GM19238 (cell line): ENCODE data around the gene SYK.
A peak's percentile ranks its signal among the peaks of the same experiment; 100 is the strongest.
"Not testable (repeated sequence)": the region's sequence is repeated elsewhere in the genome, so short reads cannot be mapped to it uniquely, and the experiment has no call there.

Source experiments
- DNase-seq: peaks from one replicate; pipeline ENCODE4 v3.0.0; 2011; ENCODE audit warnings: low spot score; ENCODE audit not compliant: insufficient read length

SYK gene

DNA sequence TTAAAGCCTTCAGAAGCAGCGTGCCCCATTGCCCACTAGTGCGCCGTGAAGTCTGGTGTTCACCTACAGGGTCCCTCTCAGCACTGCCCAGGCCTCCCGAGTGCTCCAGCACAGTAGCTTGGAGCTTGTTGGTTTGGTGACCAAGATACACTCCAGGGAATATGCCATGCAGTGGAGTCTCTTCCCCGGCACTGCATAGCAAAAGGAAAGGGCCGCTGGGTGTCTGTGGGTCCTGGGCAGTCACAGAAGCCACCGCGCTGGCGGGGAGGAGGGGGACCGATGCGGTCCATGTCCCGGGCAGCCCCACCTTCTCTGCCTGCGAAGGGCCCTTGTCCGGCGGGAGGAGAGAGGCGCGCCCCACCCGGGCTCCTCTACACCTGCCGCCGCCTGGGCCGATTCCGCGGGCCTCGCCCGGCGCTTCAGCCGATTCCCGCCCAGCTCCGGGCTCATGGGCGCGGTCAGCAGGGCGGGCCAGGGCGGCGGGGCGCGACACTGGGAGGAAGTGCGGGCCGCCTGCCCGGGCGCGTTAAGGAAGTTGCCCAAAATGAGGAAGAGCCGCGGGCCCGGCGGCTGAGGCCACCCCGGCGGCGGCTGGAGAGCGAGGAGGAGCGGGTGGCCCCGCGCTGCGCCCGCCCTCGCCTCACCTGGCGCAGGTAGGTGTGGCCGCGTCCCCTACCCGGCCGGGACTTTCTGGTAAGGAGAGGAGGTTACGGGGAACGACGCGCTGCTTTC is at the start of gene SYK:
Gene SYK (plus strand): TSS at position 579 of the 732 bp plus-strand sequence. CDS start 42,080 bp downstream, outside the sequence.
- no peak for DNase-seq

DNA sequence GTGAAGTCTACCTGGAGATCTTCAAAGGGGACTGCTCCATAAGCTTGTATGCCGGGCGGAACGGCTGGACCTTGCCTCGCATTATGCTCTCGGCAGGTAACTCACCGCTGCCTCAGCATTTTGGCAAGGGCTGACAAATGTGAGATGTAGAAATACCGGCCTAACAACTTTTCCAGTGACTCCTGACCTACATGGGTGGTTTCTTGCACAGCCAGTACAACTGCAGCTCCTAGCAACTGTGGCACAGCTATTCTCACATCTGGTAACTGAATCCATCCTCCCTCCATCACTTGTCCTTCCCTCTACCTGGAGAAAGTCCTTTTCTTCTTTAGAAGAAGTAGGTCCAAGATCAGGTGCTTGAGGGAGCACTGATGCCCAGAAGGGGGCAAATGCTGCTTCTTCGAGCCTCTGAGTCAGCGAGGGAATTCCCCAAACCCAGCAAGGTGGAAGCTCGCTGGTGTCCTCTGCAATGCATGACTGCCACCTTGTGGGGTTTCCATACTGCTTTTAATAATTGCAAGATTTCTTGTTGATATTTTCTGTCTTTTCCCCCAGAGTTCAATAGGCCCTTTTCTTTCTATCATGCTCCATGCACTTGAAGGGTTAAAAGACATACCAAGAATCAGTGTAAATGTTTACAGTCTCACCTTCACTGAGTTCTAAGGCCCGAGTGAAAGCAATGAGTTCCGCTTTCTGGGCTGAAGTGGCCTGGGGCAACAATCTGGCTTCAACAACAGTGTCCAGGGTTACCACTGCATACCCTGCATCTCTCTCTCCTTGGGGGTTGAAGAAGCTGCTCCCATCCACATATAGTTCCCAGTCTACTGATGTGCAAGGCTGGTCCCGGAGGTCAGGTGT is 45.9 kb upstream of the SYK start:
- DNase-seq = not testable (repeated sequence)

- not testable (repeated sequence) for DNase-seq
Observed at GRCh38 chr9:90760577-90760976, 41.0 kb upstream of the SYK start.

DNA sequence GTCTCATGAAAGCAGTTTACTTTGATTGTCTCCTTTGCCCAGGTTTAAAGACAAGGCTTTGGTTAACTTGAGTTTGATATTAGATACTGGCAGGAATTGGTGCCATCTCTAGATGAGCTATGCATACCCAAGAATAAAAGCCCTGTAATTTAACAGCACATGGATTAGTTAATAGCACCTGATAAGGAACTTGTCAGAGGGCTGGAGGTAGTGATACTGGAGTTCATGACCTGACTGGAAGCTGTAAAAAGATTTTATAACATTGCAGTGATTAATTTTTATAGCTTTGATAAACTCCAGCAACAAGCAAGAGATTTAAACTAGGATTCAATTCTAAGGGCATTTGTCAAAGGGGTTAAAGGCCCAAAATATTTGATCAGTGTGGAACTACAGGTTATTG is 34.9 kb upstream of the SYK start:
- DNase-seq = no peak

- no peak for DNase-seq
Observed at GRCh38 chr9:90767523-90768100, 34.0 kb upstream of the SYK start.

DNA sequence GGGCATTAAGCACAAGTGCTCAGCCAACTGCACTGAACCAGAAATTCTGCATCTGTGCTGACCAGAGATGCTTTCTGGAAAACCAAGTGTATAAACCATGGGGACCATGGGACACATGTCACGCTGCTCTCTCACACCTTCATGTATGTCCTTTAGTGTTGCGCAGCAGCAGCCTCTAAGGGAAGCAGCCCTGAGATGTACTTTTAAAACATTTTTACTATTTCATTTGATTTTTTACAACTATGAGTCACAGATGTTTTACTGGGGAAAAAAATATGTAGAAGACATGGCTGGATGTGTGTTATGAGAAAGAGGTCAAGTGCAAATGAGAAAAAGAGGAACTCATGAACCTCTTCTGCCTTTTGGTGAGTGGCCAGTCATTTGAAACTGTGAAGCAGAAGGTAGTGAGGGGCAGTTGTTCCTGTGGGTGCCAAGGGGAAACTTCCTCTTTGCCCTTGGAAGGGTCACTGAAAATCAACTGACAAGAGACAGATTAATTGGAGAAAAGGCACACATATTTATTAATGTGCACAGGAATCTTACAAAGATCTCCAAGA is 31.4 kb upstream of the SYK start:
- peak; percentile 20 for DNase-seq

- no peak for DNase-seq
Observed at GRCh38 chr9:90770927-90771326, 30.7 kb upstream of the SYK start.

GRCh38 chr9:90772386-90772785 is 29.2 kb upstream of the SYK start:
- no peak for DNase-seq

- no peak for DNase-seq
Observed at GRCh38 chr9:90773617-90774016, 28.0 kb upstream of the SYK start.

- DNase-seq = no peak
Observed at GRCh38 chr9:90774071-90774470, 27.5 kb upstream of the SYK start.

- peak; percentile 32 for DNase-seq
Observed at GRCh38 chr9:90774682-90775081, 26.9 kb upstream of the SYK start.

DNA sequence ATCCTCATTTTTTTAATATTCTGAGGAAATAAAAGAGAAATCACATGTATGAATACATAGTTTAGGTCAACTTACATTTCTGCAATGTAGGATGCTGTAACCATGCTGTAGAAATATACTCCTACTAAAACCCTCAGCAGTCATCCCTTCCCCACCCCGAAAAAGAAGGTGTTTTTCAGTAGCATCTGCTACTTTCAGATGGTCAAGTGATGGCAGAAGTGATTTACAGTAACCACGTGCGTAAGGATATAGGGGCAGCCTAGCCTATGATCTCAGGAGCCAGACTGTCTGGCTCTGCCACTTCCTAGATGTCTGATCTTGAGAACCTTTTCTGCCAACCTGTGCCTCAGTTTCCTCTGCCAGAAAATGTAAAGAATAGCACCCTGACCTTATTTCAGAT is 26.0 kb upstream of the SYK start:
- DNase-seq = no peak

DNA sequence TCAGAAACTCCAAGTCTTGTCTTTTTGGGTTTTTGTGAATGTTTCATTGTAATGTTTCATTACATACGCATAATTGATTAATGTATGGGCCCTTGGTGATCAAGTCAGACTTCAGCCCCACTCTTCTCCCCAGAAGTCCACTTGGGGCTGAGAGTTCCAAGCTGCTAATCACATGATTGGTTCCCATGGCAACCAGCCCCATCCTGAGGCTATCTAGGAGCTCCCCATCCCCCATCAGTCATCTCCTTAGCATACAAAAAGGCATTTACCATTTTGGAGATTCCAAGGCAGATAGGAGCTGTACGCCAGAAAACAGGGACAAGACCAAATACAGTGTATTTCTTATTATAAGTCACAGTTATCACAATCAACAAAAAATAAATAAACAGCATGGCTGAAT is 22.9 kb upstream of the SYK start:
- DNase-seq = no peak

GRCh38 chr9:90783552-90783951 is 18.1 kb upstream of the SYK start:
- DNase-seq = no peak

GRCh38 chr9:90783964-90784363 is 17.7 kb upstream of the SYK start:
- no peak for DNase-seq

DNA sequence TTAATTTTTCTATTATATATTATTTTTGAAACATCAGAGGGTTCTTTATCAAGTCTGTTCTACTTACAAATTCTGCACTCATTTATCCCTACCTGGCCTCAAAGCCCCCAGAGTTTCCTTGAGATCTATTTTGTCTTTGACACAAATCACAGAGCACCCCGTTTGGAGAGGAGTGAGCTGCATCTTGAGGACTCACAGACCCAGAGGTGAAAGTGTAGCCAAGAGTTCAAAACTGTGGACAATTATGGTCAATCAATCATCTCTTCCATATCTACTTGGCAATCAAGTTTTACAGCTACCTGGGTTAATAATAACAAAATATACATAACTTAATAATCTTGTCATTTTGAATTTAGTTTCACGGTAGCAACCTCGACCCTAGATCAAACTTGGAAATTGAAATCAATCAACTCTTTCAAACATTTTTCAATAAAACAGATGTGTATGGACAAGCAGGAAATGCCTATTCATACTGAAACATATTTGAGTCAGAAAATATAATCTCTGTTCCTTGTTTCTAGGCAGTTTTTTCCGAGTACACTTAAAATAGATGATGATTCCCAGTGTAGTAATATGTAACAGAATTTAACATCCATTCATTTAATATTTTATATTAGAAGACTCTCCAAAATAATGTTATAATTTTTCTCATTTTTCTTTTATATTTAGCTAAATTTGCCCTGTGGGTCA is 13.7 kb upstream of the SYK start:
- no peak for DNase-seq

DNA sequence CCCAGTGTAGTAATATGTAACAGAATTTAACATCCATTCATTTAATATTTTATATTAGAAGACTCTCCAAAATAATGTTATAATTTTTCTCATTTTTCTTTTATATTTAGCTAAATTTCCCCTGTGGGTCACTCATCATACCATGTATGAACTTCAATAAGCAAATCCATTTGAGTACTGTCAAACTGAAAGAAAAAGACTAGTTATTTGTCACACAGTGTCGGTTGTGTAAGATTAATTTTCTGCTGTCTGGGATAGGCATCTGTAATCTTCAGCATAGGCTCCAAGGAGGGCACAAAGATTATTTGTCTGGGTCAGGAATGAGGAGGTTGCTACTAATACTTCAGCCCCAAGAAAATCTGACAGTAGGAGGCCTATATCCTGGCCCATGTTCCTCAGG is 13.1 kb upstream of the SYK start:
- DNase-seq = not testable (repeated sequence)

DNA sequence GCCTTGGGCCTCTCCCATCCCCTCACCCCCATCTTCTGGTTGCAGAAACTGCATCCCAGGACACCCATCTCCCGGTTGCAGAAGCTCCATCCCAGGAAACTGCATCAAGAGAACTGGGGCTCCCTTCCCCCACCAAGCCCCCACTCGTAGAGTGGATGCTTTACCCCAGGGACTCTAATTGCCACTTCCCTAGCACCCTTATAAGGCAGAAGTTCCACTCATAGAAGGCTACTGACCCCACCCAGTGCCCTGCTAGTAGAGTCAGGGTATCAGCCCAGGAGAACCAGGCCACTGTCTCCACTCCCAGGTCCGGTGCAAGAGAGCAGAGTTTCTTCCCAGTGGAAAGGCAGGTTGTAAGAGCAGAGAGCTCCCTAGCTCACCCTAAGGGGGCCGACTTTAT is 12.2 kb upstream of the SYK start:
- no peak for DNase-seq

DNA sequence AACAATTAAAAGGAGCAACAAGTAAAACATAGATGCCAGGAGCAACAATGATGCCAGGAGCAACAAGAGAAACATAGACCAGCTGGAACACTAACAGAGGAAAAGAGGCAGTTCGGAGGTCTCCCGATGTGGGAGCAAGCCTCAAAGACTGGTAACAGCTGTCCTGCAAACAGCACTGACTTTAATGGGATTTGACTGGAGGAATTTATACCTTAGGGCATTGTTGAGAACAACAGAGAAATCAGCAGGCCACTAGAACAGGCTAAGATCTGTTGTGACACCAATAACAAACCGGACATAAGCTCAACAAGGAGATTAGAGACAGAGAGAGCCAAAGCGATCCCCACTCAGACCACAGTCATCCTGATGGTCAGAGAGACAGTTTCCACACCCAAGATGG is 11.8 kb upstream of the SYK start:
- DNase-seq = no peak

DNA sequence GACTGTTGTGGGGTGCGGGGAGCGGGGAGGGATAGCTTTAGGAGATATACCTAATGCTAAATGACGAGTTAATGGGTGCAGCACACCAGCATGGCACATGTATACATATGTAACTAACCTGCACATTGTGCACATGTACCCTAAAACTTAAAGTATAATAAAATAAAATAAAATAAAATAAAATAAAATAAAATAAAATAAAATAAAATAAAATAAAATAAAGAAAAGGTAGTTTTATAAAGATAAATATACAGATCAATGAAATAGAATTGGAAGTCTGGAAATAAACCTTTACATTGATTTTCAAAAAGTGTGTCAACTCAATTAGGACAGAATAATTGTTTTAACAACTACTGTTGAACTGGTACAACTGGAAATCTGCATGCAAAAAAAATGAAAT is 8.6 kb upstream of the SYK start:
- DNase-seq = not testable (repeated sequence)

DNA sequence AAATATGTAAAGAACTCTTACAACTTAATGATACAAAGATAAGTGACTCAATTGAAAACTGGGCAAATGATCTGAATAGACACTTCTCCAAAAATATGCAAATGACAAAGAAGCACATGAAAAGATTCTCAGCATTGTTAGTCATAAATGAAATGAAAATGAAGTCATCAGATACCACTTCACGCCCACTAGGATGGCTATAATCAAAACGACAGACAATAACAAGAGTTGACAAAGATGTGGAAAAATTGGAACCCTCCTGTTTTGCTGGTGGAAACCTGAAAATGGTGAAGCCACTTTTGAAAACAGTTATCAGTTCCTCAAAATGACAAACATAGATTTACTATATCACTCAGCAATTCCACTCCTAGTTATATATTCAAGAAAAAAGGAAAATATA is 7.9 kb upstream of the SYK start:
- no peak for DNase-seq
